Upper lobe of left lung (tissue), 4 donors: ENCODE results near the gene ADAMTSL5.

Experiments used
- POLR2AphosphoS5 ChIP-seq, 2 donors: sonication (generic); formaldehyde crosslinking; IDR thresholded peaks; one replicate each; pipeline ENCODE4 v1.5.1; 2017; ENCODE audit warnings: antibody characterized with exemption in 2 of 2
- TF ChIP-seq, protein P1 (sequence below), 6 experiments: fragments of 450-650 bp in 4 of 6; fragments of 200-600 bp in 2 of 6; sonication (generic) in 2 of 6; IDR thresholded peaks; one replicate each; pipeline ENCODE4 v1.5.1; 2016 to 2019; ENCODE audit warnings: antibody characterized with exemption in 6 of 6

DNA sequence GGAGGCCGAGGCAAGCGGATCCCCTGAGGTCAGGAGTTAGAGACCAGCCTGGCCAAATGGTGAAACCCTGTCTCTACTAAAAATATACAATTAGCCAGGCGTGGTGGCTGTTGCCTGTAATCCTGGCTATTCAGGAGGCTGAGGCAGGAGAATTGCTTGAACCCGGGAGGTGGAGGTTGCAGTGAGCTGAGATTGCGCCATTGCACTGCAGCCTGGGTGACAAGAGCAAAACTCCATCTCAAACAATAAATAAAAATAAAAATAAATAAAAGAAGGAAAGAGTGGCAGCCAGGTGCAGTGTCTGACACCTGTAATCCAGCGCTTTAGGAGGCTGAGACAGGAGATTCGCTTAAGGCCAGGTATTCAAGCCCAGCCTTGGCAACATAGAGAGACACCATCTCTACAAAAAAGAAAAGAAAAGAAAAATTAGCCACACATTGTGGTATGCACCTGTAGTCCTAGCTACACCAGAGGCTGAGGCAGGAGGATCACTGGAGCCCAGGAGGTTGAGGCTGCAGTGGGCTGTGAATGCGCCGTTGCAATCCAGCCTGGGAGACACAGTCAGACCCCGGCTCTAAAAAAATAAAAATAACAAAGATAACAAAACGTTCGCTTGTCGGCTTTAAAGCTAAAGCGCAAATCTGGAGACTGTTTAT lies 10.3 kb downstream of the ADAMTSL5 start:
- TF ChIP-seq, protein P1, sequence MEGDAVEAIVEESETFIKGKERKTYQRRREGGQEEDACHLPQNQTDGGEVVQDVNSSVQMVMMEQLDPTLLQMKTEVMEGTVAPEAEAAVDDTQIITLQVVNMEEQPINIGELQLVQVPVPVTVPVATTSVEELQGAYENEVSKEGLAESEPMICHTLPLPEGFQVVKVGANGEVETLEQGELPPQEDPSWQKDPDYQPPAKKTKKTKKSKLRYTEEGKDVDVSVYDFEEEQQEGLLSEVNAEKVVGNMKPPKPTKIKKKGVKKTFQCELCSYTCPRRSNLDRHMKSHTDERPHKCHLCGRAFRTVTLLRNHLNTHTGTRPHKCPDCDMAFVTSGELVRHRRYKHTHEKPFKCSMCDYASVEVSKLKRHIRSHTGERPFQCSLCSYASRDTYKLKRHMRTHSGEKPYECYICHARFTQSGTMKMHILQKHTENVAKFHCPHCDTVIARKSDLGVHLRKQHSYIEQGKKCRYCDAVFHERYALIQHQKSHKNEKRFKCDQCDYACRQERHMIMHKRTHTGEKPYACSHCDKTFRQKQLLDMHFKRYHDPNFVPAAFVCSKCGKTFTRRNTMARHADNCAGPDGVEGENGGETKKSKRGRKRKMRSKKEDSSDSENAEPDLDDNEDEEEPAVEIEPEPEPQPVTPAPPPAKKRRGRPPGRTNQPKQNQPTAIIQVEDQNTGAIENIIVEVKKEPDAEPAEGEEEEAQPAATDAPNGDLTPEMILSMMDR (IDR thresholded peaks at IDR 0.05): no peak
- TF ChIP-seq POLR2AphosphoS5 (IDR thresholded peaks at IDR 0.05): no peak
